ENCODE results near the gene NSG1.
"Not testable (repeated sequence)": the region's sequence is repeated elsewhere in the genome, so short reads cannot be mapped to it uniquely, and the experiment has no call there.

The NSG1 gene

GRCh38 chr4:4417886-4418285, 31.0 kb downstream of the NSG1 start:
- DNase-seq, result no peak

- DNase-seq, result no peak
Measured at GRCh38 chr4:4418676-4419390, 31.9 kb downstream of the NSG1 start.

GRCh38 chr4:4419896-4420295, 33.0 kb downstream of the NSG1 start:
- DNase-seq, result no peak

GRCh38 chr4:4420421-4420820, 33.5 kb downstream of the NSG1 start:
- no peak for DNase-seq

GRCh38 chr4:4421356-4421755, 34.5 kb downstream of the NSG1 start:
- DNase-seq, result no peak

GRCh38 chr4:4422117-4422516, 35.2 kb downstream of the NSG1 start:
- not testable (repeated sequence) for DNase-seq

GRCh38 chr4:4422856-4423499, 36.1 kb downstream of the NSG1 start:
- DNase-seq, result no peak

GRCh38 chr4:4423706-4424498, 37.0 kb downstream of the NSG1 start:
- DNase-seq, result no peak

GRCh38 chr4:4424499-4425115, 37.7 kb downstream of the NSG1 start:
- DNase-seq, result no peak

GRCh38 chr4:4425119-4425690, 38.3 kb downstream of the NSG1 start:
- DNase-seq, result no peak

- DNase-seq, result no peak
Measured at GRCh38 chr4:4425696-4426095, 38.8 kb downstream of the NSG1 start.

GRCh38 chr4:4426511-4427120, 39.7 kb downstream of the NSG1 start:
- DNase-seq, result no peak

GRCh38 chr4:4427121-4427870, 40.4 kb downstream of the NSG1 start:
- DNase-seq, result no peak

GRCh38 chr4:4427886-4428285, 41.0 kb downstream of the NSG1 start:
- DNase-seq, result no peak

GRCh38 chr4:4428966-4429875, 42.3 kb downstream of the NSG1 start:
- no peak for DNase-seq

GRCh38 chr4:4430492-4431195, 43.7 kb downstream of the NSG1 start:
- DNase-seq, result peak in 5 of 6 experiments; percentile 13 to 40 (median 18)

GRCh38 chr4:4432341-4433125, 45.6 kb downstream of the NSG1 start:
- no peak for DNase-seq

GRCh38 chr4:4433941-4434340, 47.0 kb downstream of the NSG1 start:
- DNase-seq, result no peak

GRCh38 chr4:4436244-4436823, 49.4 kb downstream of the NSG1 start:
- no peak for DNase-seq
